ENCODE data around the gene SPANXB1.
"Not testable (repeated sequence)": the region's sequence is repeated elsewhere in the genome, so short reads cannot be mapped to it uniquely, and the experiment has no call there.

SPANXB1 gene, protein sequence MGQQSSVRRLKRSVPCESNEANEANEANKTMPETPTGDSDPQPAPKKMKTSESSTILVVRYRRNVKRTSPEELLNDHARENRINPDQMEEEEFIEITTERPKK

GRCh38 chrX:141002568-141002967, at the start of gene SPANXB1:
Gene SPANXB1 (plus strand): TSS chrX:141002594. CDS start chrX:141002694, 100 bp downstream.
- DNase-seq: not testable (repeated sequence)

DNA sequence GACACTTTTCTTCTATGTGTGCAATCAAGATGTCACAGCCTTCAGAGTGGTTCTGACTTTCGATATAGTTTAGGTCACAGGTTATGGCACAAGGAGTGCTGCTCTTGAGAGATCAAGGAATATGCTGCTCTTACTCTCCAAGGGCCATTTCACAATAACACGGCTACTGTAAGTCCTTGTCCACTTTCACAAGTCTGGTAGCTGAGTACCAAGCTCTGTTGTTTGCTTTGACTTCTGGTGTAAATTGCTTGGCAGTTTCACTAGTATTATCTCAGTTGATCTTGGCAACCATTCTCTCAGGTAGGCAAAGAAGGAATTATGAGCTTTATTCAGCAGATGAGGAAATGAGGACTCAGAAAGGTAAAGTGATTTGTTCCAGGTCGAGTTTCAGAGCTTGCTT, 35.4 kb upstream of the SPANXB1 start:
- no peak for DNase-seq

DNA sequence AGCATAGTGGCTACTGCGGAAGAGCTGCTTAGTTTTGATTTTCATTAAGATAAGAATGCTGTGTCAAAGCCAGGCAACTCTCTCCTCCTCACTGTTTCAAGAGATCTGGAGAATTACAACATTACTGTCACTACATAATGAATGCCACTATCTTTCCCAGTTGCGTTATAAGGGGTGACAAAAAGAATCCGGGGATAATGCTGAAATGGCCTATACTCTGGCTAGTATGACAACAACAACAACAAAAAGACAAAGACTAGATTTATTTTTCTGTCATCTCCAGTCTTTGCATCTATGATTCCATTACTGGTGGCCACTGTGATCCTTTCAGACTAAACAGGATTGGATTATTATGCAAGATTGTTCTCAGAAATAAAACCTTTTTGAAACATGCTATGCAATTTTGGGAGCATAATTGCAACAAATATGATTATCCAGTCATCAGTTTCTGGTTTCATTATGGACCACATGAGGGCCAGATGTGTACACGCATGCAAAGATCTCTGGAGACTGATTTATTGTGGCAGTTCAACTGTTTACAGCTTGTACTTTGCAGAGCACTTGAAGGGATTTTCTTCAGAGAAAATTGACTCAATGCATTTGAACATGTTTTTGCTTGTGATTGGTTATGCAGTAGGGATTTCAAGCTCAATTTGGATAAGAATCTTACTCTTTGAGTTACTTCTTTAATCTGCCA, 31.1 kb upstream of the SPANXB1 start:
- no peak for DNase-seq

- no peak for DNase-seq
Observed at GRCh38 chrX:140975472-140975871, 26.9 kb upstream of the SPANXB1 start.

DNA sequence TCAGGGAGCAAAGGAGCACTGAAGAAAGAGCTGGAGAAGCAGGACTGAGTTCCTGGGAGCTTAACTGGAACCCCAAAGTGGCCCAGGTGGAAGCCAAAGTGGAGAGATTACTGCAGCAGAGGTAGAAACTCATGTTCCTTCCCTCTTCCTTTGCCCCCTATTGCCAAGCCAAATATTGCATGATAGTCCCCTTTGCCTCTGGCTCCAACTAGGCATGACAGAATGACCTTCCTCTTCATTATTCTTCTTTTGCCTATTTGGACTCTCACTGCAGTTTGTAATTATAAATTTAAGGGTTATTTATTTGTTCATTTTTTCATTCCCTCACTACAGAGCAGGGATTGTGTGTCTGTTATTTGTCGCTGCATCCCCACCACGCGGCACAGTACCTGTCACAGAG, 22.1 kb upstream of the SPANXB1 start:
- DNase-seq: no peak

GRCh38 chrX:140983730-140984129, 18.7 kb upstream of the SPANXB1 start:
- no peak for DNase-seq

GRCh38 chrX:141005243-141005642, 2.8 kb downstream of the SPANXB1 start:
- DNase-seq: not testable (repeated sequence)

DNA sequence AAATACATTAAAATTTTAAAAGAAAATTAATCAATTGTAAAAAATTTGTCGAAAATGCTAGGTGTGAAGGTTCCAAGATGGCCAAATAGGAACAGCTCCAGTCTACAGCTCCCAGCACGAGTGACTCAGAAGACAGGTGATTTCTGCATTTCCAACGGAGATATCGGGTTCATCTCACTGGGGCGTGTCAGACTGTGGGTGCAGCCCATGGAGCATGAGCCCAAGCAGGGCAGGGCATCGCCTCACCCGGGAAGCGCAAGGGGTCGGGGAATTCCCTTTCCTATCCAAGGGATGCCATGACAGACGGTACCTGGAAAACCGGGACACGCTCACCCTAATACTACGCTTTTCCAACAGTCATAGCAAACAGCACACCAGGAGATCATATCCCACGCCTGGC, 41.9 kb downstream of the SPANXB1 start:
- not testable (repeated sequence) for DNase-seq

GRCh38 chrX:141049878-141050277, 47.5 kb downstream of the SPANXB1 start:
- DNase-seq: not testable (repeated sequence)

DNA sequence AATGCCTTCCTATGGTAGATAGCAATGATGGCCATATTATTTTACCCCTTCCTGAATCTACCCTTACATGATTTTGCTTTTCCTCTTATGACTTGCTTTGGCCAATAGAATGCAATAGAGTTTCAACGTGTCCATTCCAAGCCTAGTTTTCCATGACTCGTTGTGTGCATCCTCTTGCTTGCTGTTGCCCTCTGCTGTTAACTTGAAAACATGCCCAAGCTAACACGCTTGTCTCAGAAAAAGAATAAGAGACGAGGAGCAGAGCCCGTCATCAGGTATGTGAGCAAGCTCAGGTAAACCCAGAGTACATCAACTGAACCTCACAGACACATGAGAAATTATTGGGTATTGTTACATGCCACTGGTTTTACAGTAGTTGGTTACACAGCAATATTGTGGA, 49.7 kb downstream of the SPANXB1 start:
- DNase-seq: not testable (repeated sequence)
